Gastroesophageal sphincter (tissue), 3 donors: ENCODE data around the gene TSKU.
A peak's percentile ranks its signal among the peaks of the same experiment; 100 is the strongest.

Experiments
- POLR2A ChIP-seq, 2 donors: fragments of 450-650 bp; IDR thresholded peaks; one replicate each; pipeline ENCODE4 v1.6.1; 2017; ENCODE audit warnings: antibody characterized with exemption in 2 of 2, mild to moderate bottlenecking in 2 of 2, moderate library complexity in 1 of 2
- TF ChIP-seq, protein P1 (sequence below), 4 experiments: fragments of 200-600 bp in 2 of 4; fragments of 450-650 bp in 2 of 4; sonication (generic) in 1 of 4; IDR thresholded peaks; one replicate each; pipeline ENCODE4 v1.5.1; 2017 to 2019; ENCODE audit warnings: antibody characterized with exemption in 4 of 4, mild to moderate bottlenecking in 2 of 4, moderate library complexity in 2 of 4

DNA sequence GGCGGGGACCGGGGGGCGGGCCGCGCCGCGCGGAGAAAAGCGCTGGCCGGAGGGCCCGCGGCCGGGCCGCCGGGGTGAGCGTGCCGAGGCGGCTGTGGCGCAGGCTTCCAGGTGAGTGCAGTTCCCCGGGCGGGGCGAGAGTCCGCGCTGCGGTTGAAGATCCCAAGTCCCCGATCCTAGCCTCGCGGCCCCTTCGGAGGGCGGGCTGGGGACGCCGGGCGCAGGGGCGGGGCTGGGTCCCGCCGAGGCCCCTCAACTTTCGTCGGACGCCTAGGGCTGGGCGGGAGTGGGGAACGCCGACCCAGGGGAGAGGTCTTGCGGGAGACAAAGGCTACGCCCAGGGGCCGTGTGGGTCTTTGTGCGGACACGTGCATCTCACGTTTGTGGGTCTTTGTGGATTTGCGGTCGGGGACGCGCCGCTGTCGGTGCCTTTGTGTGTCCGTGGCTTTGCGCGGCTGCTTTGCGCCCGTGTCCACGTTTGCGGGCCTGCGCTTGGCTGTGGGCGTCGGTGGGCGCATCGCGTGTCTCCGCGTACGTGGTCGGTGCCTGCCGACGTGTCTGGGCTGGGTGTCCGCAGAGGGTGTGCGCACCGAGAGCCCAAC is at the start of gene TSKU:
- TF ChIP-seq, protein P1, sequence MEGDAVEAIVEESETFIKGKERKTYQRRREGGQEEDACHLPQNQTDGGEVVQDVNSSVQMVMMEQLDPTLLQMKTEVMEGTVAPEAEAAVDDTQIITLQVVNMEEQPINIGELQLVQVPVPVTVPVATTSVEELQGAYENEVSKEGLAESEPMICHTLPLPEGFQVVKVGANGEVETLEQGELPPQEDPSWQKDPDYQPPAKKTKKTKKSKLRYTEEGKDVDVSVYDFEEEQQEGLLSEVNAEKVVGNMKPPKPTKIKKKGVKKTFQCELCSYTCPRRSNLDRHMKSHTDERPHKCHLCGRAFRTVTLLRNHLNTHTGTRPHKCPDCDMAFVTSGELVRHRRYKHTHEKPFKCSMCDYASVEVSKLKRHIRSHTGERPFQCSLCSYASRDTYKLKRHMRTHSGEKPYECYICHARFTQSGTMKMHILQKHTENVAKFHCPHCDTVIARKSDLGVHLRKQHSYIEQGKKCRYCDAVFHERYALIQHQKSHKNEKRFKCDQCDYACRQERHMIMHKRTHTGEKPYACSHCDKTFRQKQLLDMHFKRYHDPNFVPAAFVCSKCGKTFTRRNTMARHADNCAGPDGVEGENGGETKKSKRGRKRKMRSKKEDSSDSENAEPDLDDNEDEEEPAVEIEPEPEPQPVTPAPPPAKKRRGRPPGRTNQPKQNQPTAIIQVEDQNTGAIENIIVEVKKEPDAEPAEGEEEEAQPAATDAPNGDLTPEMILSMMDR (IDR thresholded peaks at IDR 0.05), result no peak
- peak in 1 of 2 donors; percentile 42 for TF ChIP-seq POLR2A (IDR thresholded peaks at IDR 0.05)
